ENCODE data around the gene MEOX2.

Gene MEOX2

GRCh38 chr7:15686295-15686956, at the start of gene MEOX2:
MEOX2 (minus strand) TSS chr7:15686683; CDS start chr7:15686402, 281 bp downstream.
- no peak for DNase-seq

DNA sequence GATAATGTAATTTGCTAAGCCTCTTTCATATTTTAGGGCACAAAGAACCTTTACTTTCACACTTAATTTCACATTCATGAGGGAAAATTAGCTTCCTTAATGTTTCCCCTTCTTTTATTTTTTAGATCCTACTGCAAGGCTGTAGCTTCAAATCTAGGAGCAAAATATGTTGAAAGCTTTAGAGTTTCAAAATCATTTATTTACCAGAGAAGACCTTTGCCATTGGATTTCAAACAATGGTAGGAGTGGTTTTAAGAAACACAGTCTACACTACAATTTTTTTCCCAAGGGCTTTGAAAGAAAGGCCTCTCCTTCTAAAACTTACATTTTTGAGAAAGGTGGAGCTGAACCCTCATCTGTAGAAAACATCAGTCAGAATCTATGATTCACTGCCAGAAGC, 43.3 kb upstream of the MEOX2 start:
- no peak for DNase-seq

- no peak for DNase-seq
Observed at GRCh38 chr7:15725051-15725450, 38.6 kb upstream of the MEOX2 start.

DNA sequence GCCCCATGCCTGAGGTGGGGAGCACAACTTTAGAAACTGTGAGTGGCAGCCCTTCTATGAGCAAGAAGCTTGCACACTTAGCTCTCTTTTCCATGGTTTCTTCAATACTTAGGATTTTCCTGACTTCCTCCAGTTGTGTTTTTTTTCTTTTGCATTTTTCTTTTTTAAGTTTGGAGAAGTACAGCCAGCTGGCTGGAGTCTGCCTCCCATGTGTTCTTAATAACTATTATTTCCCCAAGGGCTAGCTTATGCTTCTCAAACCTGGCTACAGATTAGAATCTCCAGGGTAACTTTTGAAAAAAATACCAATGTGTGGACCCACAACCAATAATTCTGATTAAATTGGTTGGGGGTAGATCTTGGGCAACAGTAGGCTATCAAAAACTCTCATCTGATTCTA, 37.4 kb upstream of the MEOX2 start:
- DNase-seq, result no peak

- DNase-seq, result peak; percentile 37
Observed at GRCh38 chr7:15720849-15721471, 34.5 kb upstream of the MEOX2 start.

DNA sequence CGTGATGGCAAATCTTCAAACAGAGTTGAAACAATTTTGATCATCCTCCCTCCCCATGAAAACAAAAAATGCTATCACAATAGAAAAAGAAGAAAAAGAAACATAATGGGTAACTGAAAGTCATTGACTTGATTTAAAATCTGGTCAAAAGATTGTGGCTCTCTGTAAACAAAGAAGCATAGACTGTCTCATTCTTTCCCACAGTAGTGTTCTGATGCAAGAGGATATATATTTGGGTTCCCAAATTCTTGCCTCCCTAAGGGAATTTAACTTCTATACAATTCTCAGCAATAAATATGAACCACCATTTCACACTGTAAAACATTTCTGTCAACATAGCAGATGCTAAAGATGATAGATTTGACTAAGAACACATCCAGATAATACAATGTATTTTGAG, 32.8 kb upstream of the MEOX2 start:
- DNase-seq, result no peak

DNA sequence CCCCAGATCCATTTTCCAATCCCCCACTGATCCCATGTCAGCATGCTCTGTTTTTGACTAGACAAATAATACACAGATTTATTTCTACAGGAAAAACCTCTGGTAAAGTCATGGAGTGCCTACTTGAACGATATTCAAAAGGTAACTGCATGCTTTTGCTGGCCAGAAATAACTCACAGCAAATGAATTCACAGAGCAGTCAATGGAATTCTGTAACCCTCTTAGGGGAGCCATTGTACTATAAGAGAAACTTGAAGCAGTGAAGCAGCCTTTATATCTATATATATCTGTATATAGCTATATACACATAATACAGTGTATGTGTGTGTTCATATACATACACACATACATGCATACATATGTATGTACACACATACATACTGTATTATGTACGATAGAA, 29.0 kb upstream of the MEOX2 start:
- no peak for DNase-seq

GRCh38 chr7:15709978-15710377, 23.5 kb upstream of the MEOX2 start:
- DNase-seq, result no peak

DNA sequence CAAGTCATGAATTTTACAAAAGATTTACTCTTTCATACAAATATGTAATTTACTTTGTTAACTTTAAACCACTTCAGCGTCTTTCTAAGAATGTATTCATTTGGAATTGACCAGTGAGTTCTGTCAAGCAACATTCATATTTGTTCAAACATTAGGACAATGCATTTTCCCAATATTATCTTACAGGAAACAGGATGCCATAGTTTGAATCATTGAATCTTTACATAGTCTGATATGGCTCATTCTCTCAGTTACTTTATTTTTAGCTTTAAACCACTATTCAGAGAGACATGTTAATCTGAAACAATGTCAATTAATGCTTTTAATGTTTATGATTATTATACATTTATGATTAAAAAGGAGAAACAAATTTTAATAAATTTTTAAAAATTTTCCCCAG, 21.1 kb upstream of the MEOX2 start:
- DNase-seq, result no peak

DNA sequence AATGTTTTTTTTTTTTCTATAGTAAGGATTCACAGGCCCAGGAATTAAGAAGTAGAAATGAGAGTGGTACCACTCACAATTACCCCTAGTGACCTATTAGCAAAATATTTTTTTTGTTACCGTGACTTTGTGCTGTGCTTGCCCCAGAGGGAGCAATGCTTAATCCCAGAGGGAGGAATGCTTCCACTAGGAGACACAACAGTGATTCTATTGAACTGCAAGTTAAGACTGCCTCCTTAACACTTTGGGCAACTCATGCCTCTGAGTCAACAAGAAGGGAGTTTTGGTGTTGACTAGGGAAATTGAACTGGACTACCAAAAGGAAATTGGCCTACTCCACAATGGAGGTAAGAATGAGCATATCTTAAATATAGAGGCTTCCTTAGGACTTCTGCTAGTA, 17.2 kb upstream of the MEOX2 start:
- DNase-seq, result no peak

GRCh38 chr7:15692501-15693020, 6.1 kb upstream of the MEOX2 start:
- no peak for DNase-seq

DNA sequence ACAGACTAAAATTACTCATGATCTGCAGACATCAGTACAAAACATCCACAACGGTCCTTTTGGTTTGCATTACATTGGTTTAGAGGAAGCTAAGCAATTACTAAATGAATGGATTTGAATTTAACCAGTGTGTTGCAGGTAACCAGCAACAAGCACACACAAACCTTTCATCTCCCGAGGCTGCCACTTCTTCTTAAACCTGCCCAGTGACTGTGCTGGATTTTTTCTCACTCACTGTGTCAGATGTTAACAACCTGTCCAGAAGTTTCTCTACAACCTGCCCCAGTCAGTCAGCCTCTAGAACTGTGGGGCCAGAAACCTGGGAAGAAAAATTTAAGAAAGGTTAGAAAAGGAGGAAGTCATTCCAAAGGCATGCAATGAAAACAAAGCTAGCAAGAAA, 2.4 kb upstream of the MEOX2 start:
- no peak for DNase-seq

DNA sequence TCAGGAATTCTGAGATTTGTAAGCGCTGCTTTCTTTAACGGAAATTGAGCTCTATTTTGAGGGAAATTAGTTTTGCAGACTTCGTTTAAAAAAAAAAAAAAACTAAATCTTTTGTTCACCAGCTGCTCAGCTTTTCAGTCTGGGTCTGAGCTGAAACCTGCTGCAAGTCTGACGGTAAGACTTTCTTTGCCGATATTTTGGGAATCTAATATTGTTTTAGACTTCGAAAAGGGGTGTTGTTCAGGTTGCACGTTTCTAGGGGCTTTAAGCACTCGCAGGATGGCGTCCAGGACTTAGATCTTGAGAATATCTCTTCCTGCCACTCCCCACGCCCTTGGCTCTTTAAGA, 1.8 kb upstream of the MEOX2 start:
- DNase-seq, result no peak

GRCh38 chr7:15687546-15688278, 1.2 kb upstream of the MEOX2 start:
- DNase-seq, result no peak

GRCh38 chr7:15686957-15687545, 568 bp upstream of the MEOX2 start:
- DNase-seq, result no peak

DNA sequence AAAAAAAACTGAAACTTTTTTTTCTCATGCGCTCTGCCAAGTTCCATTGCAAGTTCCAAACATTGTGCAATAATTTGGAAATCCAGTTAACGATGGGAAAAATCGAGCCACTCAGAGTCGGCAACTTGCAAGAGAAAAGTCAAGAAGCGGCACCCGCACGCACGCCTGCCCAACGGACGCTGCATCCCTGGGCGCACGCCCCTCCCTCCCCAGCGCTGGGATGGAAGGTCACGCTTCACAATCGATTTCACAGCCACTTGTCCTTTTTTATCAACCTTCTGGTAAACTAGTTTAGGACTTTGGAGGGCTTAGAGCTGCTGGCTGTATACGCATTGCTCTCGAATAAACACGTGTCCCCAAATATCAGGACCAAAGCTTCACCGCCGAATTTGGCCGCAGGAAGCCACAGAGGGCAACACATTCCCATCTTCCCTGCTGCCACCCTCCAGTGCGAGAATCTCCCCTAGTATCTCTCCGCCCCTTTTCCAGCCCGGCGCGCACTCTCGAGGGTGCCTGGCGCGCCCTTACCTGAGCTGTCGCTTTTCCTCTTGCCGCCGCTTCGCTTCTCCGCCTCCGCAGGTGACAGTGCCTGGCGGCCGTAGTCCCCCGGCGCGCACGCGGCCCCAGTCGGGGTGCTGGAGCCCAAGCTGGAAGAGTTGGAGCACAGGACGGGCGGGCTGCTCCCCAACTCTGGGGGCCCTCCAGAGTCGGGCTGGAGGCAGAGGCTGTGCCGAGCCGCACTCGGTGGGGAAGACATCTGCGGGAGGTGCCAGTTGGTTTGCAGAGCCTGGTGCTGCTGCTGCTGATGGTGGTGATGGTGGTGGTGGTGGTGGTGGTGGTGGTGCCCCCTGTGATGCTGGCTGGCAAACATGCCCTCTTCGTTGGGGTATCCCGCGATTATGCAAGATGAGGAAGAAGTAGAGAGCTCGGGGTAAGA, 857 bp downstream of the MEOX2 start:
- peak; percentile 81 for DNase-seq

- DNase-seq, result peak; percentile 25
Observed at GRCh38 chr7:15684871-15685270, 1.6 kb downstream of the MEOX2 start.

DNA sequence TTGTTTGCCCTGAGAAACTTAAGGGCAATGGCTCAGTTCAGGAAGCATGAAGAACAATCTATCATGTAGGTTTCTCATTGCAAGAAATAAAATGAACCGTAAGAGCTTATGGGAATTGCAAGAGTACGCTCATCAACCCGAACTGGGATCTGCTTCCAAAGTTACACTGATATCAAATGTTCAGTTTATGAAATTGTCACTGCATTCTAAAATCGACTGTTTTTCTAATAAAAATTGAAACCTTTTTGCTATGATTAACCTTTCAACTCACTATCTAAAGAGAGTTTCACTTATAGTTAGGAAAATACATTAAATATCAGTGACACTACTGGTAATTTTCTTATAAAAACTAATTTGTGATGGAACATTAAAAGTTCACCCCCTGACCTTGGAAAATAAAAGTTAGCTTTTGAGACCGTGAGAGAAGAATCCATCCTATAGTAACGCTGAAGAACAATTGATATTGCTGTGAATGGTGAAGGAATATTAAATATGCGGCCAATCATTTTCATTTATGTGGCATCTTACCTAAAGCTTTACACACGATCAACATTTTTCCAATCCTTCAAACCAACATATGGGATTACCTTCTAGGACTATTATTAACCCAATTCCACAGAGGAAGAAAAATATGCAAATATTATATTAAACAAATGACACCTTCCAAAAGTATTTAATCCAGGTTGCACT, 2.2 kb downstream of the MEOX2 start:
- no peak for DNase-seq

DNA sequence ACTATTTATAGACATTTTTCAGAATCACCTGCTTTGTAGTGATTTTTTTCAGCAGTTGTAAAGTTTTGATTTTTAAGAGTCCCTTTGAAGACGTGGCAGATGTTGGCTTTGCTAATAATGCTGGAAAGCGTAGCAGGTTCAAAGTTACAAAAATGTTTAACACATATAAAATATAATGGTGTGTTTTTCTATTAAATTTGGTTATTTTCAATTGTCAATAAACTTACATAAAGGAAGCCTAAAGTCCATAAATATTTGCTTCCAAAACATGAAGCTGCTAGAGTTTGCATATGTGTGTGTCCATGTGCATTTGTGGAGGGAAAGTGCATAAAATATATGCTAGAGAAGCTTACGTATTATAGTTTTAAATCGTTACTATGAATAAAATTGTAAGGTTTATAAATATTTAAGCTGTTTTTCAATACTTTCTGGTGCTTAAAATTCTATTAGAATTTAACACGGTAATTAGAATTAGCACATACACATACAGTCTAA, 3.7 kb downstream of the MEOX2 start:
- DNase-seq, result no peak

- no peak for DNase-seq
Observed at GRCh38 chr7:15682111-15682510, 4.4 kb downstream of the MEOX2 start.

- no peak for DNase-seq
Observed at GRCh38 chr7:15681631-15682030, 4.9 kb downstream of the MEOX2 start.

DNA sequence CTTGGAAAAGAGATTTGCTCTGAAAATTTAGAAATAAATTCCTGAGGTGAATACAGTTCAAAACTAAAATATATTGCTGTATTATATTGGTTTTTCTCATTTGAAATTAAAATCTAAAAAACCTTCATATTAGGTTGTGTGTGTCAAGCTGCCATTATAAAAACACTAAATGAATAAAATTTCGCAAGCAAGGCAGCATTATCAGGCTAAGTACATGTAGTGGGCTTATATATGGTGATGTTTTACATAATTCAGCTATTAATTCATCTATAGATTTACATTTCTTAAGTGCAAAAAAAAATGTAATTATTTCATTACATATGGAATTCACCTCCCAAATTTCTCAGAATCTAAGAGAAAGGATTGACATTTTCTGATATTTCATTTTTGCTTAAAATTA, 5.3 kb downstream of the MEOX2 start:
- DNase-seq, result no peak

Measured in NCI-H510A treated with DMSO at 0.1 percent for 48 hours (cell line).